Transverse colon (tissue), 3 donors: ENCODE data around the gene STK24.

ENCODE experiments used
- CTCF ChIP-seq, 5 experiments: fragments of 200-600 bp in 3 of 5; fragments of 450-650 bp in 2 of 5; sonication (generic) in 3 of 5; IDR thresholded peaks; 1 replicate in 2 of 5; 2 replicates in 3 of 5; pipeline ENCODE4 v1.5.1; 2016 to 2017; ENCODE audit warnings: antibody characterized with exemption in 5 of 5, inconsistent platforms in 3 of 5, mild to moderate bottlenecking in 2 of 5, moderate library complexity in 1 of 5
- EP300 ChIP-seq: sonication (generic); formaldehyde crosslinking; IDR thresholded peaks from one replicate; pipeline ENCODE4 v1.6.1; 2017; ENCODE audit warnings: antibody characterized with exemption, low read depth

- TF ChIP-seq CTCF (IDR thresholded peaks at IDR 0.05) (no peak), EP300 (no peak)
These were observed 138.4 kb downstream of the STK24 start for GRCh38 chr13:98438246-98439125.
